ENCODE measurements around the gene SLC16A6.

GRCh38 chr17:68289473-68289872 is 1.5 kb downstream of the SLC16A6 start:
- TF ChIP-seq POLR2A (IDR thresholded peaks at IDR 0.05; ENCODE audit: low read length) (no peak), GATA1 (IDR thresholded peaks at IDR 0.05; ENCODE audit: low read depth, low read length) (no peak)

All from erythroblast (primary cell).